Measurements from ENCODE around the gene VEZF1.

VEZF1 gene

DNA sequence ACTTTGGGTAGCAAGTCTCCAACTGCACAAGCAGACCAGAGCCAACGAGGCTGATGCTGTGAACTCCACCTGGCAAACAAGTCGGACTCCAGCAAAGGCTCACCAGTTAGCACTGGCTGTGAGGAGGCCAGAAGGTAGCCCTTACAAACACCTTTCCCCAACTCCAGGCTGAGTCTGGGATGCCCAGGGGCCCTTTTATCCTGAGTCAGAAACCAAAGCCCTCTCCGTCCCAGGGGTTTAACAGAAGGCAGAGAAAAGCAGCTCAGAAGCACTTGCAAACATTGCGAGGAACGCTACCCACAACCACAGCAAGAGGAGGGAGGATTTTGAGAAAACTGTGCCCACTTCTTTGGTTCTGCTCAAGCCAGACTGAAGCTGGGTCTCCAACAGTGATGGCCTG, 57.8 kb downstream of the VEZF1 start:
- DNase-seq (ENCODE audit: extremely low read depth in 1 of 2, low read depth in 1 of 2) = no peak

DNA sequence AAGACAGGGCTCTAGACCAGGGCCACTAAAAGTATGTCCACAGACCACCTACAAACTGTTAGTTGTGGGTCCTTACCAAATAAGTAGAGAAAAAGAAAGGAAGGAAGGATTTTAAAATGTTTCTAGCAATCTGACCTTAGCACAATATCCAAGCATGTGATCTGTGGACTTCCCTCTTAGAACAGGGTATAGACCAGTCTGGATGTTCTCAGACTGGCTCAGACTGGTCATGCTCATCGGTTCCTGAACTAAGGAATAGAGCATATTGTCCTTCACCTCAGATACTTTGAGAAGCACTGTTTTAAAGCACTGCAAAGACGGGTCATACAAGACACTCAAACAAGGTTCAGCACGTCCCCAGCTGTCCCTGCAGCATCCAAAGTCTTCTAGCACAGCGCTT, 58.7 kb downstream of the VEZF1 start:
- no peak for DNase-seq (ENCODE audit: extremely low read depth in 1 of 2, low read depth in 1 of 2)

DNA sequence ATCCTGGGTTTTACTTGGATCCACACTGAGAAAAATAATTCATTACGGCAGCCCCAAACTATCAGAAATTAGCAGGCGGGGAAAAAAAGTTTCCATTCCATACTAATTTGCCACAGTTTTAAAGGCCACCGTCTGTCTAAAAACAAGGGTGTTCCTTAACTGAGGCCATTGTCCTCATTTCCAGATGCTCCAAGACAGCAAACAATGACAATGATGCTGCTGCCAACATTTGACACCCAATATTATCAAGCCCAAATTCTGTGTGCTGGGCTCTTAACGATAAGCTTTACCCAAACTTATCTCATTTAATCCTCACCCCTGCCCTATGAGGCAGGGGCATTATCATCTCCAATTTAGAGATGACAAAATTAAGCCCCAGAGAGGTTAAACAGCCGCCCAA, 59.1 kb downstream of the VEZF1 start:
- DNase-seq (ENCODE audit: extremely low read depth in 1 of 2, low read depth in 1 of 2) = no peak

DNA sequence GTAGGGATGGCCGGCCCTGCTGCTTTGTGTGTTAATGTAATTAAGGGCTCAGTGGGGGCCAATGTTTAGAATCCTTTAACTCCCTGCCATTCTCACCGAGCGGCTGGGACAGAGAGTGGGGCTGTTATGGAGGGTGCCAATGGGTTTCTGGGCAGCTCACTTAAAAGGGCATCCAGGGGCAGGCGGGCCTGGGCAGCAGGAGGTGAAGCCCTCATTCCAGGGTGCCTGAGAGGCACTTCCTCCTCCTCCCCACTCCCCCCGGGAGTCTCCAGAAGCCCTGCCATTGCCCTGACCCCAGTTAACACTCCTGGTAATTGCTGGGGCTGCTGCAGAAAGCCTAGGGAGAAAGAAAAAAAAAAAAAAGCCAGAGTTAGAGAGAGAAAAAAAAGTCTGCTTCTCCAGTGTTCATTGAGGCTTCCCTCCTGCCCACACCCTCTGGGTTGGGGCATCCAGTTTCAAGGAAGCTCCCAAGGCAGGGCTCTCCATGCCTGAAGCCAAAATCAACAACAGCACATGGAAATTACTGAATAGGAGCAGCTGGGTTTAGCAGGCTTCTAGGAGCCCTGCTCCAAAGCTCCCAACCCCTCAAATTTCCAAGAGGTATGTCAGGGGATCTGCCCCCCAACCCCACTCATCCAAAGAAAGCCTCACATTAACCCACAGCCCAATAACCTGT, 60.9 kb downstream of the VEZF1 start:
- DNase-seq (ENCODE audit: extremely low read depth in 1 of 2, low read depth in 1 of 2) = no peak

DNA sequence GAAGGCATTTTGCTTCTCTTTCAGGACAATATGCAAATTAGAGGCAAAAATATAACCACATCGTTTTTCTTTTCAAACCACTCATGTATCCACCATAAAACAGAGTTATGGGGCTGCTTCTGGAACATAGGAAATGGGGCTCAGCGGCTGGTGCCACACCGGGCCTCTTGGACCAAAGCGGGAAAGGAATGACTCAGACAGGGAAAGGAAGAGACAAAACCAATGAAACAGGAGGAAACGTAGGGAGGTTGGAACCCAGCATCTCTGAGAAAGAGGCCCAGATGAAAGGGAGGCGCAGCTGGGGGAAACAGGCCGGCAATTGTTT, 61.4 kb downstream of the VEZF1 start:
- DNase-seq (ENCODE audit: extremely low read depth in 1 of 2, low read depth in 1 of 2) = no peak

DNA sequence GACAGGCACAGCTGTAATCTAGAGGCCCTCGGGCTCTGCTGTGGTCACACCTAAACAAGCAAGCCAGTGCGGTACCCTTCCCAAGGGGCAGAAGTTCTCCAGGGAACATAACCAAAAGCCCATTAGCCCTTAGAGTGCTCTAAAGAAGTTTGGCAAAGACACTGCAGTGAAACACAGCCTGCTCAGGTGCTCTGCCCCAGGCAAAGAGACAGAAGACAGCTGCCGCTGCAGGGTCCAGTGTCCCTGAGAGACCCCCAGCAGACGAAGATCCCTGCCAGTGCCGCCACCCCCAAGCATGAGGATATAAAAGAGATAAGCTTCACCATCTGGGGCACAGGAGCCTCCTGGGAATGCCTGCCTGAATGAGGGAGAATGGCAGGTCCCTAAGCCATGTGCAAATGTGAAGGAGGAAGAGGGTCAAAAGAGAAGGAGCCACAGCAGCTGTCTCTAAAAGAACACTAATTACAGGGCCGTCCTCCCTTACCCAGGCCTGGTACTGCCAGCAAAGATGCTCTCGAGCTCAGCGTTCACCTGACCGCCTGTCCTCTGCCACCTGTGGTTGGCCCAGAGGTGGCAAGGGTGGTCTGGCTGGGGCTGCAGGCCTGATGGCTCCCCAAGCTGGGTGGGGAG, 62.6 kb downstream of the VEZF1 start:
- DNase-seq (ENCODE audit: extremely low read depth in 1 of 2, low read depth in 1 of 2) = no peak

DNA sequence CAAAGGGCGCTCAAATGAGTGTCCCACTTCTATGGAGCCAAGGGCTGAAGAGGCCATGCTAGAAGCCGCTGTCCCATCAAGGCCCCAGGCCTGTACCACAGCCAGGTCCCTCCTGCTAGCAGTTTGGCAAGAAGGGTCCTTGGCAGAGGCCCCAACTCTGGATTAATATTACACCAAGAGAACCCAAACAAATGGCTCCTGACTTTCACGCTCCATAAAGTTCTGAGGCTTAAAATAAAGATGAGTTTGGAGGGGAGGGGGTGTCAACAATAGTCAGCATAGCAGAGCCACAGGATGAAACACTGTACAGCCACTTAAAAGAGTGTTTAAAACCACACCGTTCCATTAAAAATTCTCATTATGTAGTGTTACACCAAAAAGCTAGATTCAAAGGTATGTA, 63.4 kb downstream of the VEZF1 start:
- no peak for DNase-seq (ENCODE audit: extremely low read depth in 1 of 2, low read depth in 1 of 2)
